H9 (cell line): ENCODE results near the gene ATF7IP2. TPM values are rescaled to one million over a fixed set of nuclear protein-coding genes. Genes with fewer than 3 reads are reported as not detected.

ENCODE experiments used
- DNase-seq: peaks from one replicate; pipeline ENCODE4 v3.0.0-alpha.2; 2017
- H2AFZ ChIP-seq: one replicate; pipeline ENCODE4 v1.6.1; 2013; ENCODE audit warnings: mild to moderate bottlenecking, low read length, control low read depth, moderate library complexity
- H2AK5ac ChIP-seq: 2 replicates; pipeline ENCODE4 v1.6.1; 2013; ENCODE audit warnings: low read length, control low read depth, mixed read lengths; ENCODE audit not compliant: insufficient read length
- H2BK120ac ChIP-seq: one replicate; pipeline ENCODE4 v1.6.1; 2013; ENCODE audit warnings: low read depth, mild to moderate bottlenecking, low read length, control low read depth, inconsistent platforms; ENCODE audit not compliant: poor library complexity, severe bottlenecking
- H2BK12ac ChIP-seq: 2 replicates; pipeline ENCODE4 v1.6.1; 2013; ENCODE audit warnings: low read length, control low read depth, mixed read lengths, low read depth; ENCODE audit not compliant: insufficient read length
- H2BK15ac ChIP-seq: 2 replicates; pipeline ENCODE4 v1.6.1; 2013; ENCODE audit warnings: low read depth, low read length, control low read depth
- H2BK20ac ChIP-seq: one replicate; pipeline ENCODE4 v1.6.1; 2013; ENCODE audit warnings: low read depth, mild to moderate bottlenecking, low read length, control low read depth, inconsistent platforms; ENCODE audit not compliant: poor library complexity, severe bottlenecking
- H2BK5ac ChIP-seq: 2 replicates; pipeline ENCODE4 v1.6.1; 2013; ENCODE audit warnings: low read length, control low read depth, mixed read lengths; ENCODE audit not compliant: insufficient read length
- H3K14ac ChIP-seq: 2 replicates; pipeline ENCODE4 v1.6.1; 2013; ENCODE audit warnings: low read length, control low read depth; ENCODE audit not compliant: insufficient read depth
- H3K18ac ChIP-seq: 2 replicates; pipeline ENCODE4 v1.6.1; 2013; ENCODE audit warnings: low read depth, mild to moderate bottlenecking, mixed read lengths, low read length, control low read depth; ENCODE audit not compliant: insufficient read length
- H3K23ac ChIP-seq: 2 replicates; pipeline ENCODE4 v1.6.1; 2013; ENCODE audit warnings: low read length, control low read depth, mixed read lengths, low read depth; ENCODE audit not compliant: insufficient read length
- H3K23me2 ChIP-seq: 2 replicates; pipeline ENCODE4 v1.6.1; 2013; ENCODE audit warnings: low read depth, mild to moderate bottlenecking, mixed read lengths, low read length, control low read depth; ENCODE audit not compliant: insufficient read length, poor library complexity, severe bottlenecking
- H3K27ac ChIP-seq: 2 replicates; pipeline ENCODE4 v1.5.1; 2013; ENCODE audit warnings: low read length, control low read depth, mixed read lengths, low read depth; ENCODE audit not compliant: insufficient read length
- H3K27me3 ChIP-seq: 2 replicates; pipeline ENCODE4 v1.6.1; 2013; ENCODE audit warnings: low read length, control low read depth, inconsistent platforms; ENCODE audit not compliant: insufficient read depth
- H3K4ac ChIP-seq: 2 replicates; pipeline ENCODE4 v1.6.1; 2013; ENCODE audit warnings: low read depth, mild to moderate bottlenecking, control low read depth, inconsistent platforms, low read length, moderate library complexity
- H3K4me1 ChIP-seq: 2 replicates; pipeline ENCODE4 v1.6.1; 2013; ENCODE audit warnings: low read length, control low read depth, inconsistent platforms; ENCODE audit not compliant: insufficient read depth
- H3K4me2 ChIP-seq: 2 replicates; pipeline ENCODE4 v1.6.1; 2013; ENCODE audit warnings: low read length, control low read depth, mixed read lengths; ENCODE audit not compliant: insufficient read length, insufficient read depth
- H3K56ac ChIP-seq: 2 replicates; pipeline ENCODE4 v1.6.1; 2013; ENCODE audit warnings: low read depth, mild to moderate bottlenecking, mixed read lengths, low read length, control low read depth; ENCODE audit not compliant: insufficient read length
- H3K79me1 ChIP-seq: 2 replicates; pipeline ENCODE4 v1.6.1; 2013; ENCODE audit warnings: low read depth, mild to moderate bottlenecking, moderate library complexity, low read length, control low read depth, inconsistent platforms; ENCODE audit not compliant: insufficient read depth, poor library complexity, severe bottlenecking
- H3K79me2 ChIP-seq: 2 replicates; pipeline ENCODE4 v1.6.1; 2013; ENCODE audit warnings: low read length, control low read depth, inconsistent platforms; ENCODE audit not compliant: insufficient read depth
- H3K9ac ChIP-seq: 2 replicates; pipeline ENCODE4 v1.6.1; 2013; ENCODE audit warnings: low read length, control low read depth, mixed read lengths; ENCODE audit not compliant: insufficient read length; ENCODE audit errors: extremely low read depth
- H3K9me3 ChIP-seq: one replicate; pipeline ENCODE4 v1.6.1; 2013; ENCODE audit warnings: low read depth, low read length, inconsistent platforms; ENCODE audit not compliant: control insufficient read depth
- H3T11ph ChIP-seq: one replicate; pipeline ENCODE4 v1.6.1; 2013; ENCODE audit warnings: mild to moderate bottlenecking, low read length, control low read depth, inconsistent platforms
- H4K20me1 ChIP-seq: one replicate; pipeline ENCODE4 v1.6.1; 2013; ENCODE audit not compliant: control insufficient read depth, insufficient read length, insufficient read depth
- H4K5ac ChIP-seq: 2 replicates; pipeline ENCODE4 v1.6.1; 2013; ENCODE audit warnings: low read depth, mild to moderate bottlenecking, mixed read lengths, low read length, control low read depth; ENCODE audit not compliant: insufficient read length
- H4K8ac ChIP-seq: replicated peaks from 2 replicates; pipeline ENCODE4 v1.6.1; 2013; ENCODE audit warnings: low read length, control low read depth, mixed read lengths, low read depth; ENCODE audit not compliant: insufficient read length
- H4K91ac ChIP-seq: 2 replicates; pipeline ENCODE4 v1.6.1; 2013; ENCODE audit warnings: low read depth, mild to moderate bottlenecking, moderate library complexity, mixed read lengths, low read length, control low read depth; ENCODE audit not compliant: insufficient read length
- H3K27ac Mint-ChIP-seq, 3 experiments: 2 replicates in 2 of 3; 3 replicates in 1 of 3; pipeline ENCODE4 v1.8.0; 2020 to 2021; ENCODE audit warnings: mixed read lengths in 3 of 3, mild to moderate bottlenecking in 1 of 3, moderate library complexity in 1 of 3
- H3K27me3 Mint-ChIP-seq: 2 replicates; pipeline ENCODE4 v1.8.0; 2021; ENCODE audit warnings: low read depth, mild to moderate bottlenecking, moderate library complexity, mixed read lengths
- H3K36me3 Mint-ChIP-seq, 3 experiments: 2 replicates in 2 of 3; 3 replicates in 1 of 3; pipeline ENCODE4 v1.8.0; 2020 to 2021; ENCODE audit warnings: low read depth in 3 of 3, mixed read lengths in 3 of 3; ENCODE audit not compliant: insufficient read depth in 1 of 3
- H3K4me1 Mint-ChIP-seq, 2 experiments: 2 replicates each; pipeline ENCODE4 v1.8.0; 2020; ENCODE audit warnings: mixed read lengths in 2 of 2
- H3K4me3 Mint-ChIP-seq, 2 experiments: 2 replicates in 1 of 2; 3 replicates in 1 of 2; pipeline ENCODE4 v1.8.0; 2020 to 2021; ENCODE audit warnings: mild to moderate bottlenecking in 2 of 2, mixed read lengths in 2 of 2, moderate library complexity in 1 of 2
- H3K9me3 Mint-ChIP-seq, 2 experiments: 2 replicates in 1 of 2; 3 replicates in 1 of 2; pipeline ENCODE4 v1.8.0; 2020; ENCODE audit warnings: mild to moderate bottlenecking in 2 of 2, mixed read lengths in 2 of 2, moderate library complexity in 1 of 2
- WGBS: extraction: QIAGEN DNeasy Blood & Tissue Kit; methylation state at CpG from one replicate; pipeline ENCODE4 v1.1.7; 2013; ENCODE audit warnings: missing lambda C conversion rate, low lambda C conversion rate, mixed read lengths; ENCODE audit not compliant: insufficient read length; ENCODE audit errors: extremely low coverage; 5-methylcytosine and 5-hydroxymethylcytosine counted together
- total RNA-seq: library from RNA; stranded (reverse); gene quantifications from 2 replicates; pipeline ENCODE4 v1.2.1, GENCODE V29; 2021
- TF ChIP-seq, protein P1 (sequence below): fragments of 200-600 bp; sonication (generic); conservative IDR thresholded peaks from 3 replicates; pipeline ENCODE4 v1.8.0; 2021; ENCODE audit warnings: antibody characterized with exemption, mild to moderate bottlenecking

The ATF7IP2 gene
- total RNA-seq, 1 experiment from 2014 or later = 21.5 TPM

DNA sequence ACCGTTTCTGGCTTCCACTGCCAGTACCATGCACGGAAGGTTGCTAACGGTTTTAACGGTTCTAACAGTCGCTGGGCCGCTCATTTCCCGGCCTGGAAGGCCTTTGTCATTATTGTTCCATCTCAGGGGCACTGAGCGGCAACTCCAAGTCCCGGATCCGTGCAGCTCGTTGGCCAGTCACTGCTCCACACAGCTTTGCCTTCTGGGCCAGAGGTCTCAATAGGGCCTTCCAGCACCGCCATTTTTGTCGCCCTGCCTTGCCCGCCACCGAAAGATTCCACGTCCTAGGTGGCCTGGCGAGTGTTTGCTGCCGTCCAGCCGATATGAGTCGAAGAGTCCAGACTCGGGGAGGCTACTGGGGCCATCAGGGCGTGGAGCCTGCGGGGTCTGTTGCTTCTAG, 30.3 kb upstream of the ATF7IP2 start:
- H3T11ph ChIP-seq = no peak overlapping the region
- no peak overlapping the region for H4K5ac ChIP-seq
- no peaks in the 10 kb centered on the region for H4K20me1 ChIP-seq
- no peaks in the 10 kb centered on the region for H3K27me3 ChIP-seq
- H2BK15ac ChIP-seq = no peak overlapping the region
- no peak overlapping the region for H2BK5ac ChIP-seq
- Mint-ChIP-seq H3K4me3 (no peak overlapping the region), H3K36me3 (no peaks in the 10 kb centered on the region), H3K4me1 (no peaks in the 10 kb centered on the region), H3K27me3 (no peaks in the 10 kb centered on the region; the same call in 1 of the 2 replicates), H3K27ac (no peak overlapping the region), H3K9me3 (peaks cover 4 to 8% of the 10 kb centered on the region in 2 experiments; a peak in 3 of 5 replicates)
- H3K14ac ChIP-seq = no peak overlapping the region
- no peak overlapping the region for H3K18ac ChIP-seq
- DNase-seq = no peak
- H4K8ac ChIP-seq = no peak overlapping the region
- H2BK12ac ChIP-seq = no peak overlapping the region
- no peaks in the 10 kb centered on the region for H3K79me1 ChIP-seq
- H3K9ac ChIP-seq = no peak overlapping the region
- H3K27ac ChIP-seq = no peak overlapping the region
- H3K4me1 ChIP-seq = no peaks in the 10 kb centered on the region
- H2AFZ ChIP-seq = no peak overlapping the region
- no peak overlapping the region for H3K56ac ChIP-seq
- no peak overlapping the region for H3K4ac ChIP-seq
- no CpG with 5 or more reads among the region's 23 CpGs for WGBS
- H2AK5ac ChIP-seq = no peak overlapping the region
- H2BK120ac ChIP-seq = no peak overlapping the region
- H3K9me3 ChIP-seq = no peaks in the 10 kb centered on the region
- no peaks in the 10 kb centered on the region for H3K79me2 ChIP-seq
- no peak overlapping the region for H3K4me2 ChIP-seq
- no peak overlapping the region for H2BK20ac ChIP-seq
- H4K91ac ChIP-seq = no peak overlapping the region
- no peak overlapping the region for H3K23ac ChIP-seq
- TF ChIP-seq, protein P1, sequence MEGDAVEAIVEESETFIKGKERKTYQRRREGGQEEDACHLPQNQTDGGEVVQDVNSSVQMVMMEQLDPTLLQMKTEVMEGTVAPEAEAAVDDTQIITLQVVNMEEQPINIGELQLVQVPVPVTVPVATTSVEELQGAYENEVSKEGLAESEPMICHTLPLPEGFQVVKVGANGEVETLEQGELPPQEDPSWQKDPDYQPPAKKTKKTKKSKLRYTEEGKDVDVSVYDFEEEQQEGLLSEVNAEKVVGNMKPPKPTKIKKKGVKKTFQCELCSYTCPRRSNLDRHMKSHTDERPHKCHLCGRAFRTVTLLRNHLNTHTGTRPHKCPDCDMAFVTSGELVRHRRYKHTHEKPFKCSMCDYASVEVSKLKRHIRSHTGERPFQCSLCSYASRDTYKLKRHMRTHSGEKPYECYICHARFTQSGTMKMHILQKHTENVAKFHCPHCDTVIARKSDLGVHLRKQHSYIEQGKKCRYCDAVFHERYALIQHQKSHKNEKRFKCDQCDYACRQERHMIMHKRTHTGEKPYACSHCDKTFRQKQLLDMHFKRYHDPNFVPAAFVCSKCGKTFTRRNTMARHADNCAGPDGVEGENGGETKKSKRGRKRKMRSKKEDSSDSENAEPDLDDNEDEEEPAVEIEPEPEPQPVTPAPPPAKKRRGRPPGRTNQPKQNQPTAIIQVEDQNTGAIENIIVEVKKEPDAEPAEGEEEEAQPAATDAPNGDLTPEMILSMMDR = no peak
- no peaks in the 10 kb centered on the region for H3K23me2 ChIP-seq
